NCI-H187 treated with DMSO at 0.1 percent for 48 hours (cell line): Measurements from ENCODE around the gene TSKU.

Source experiments
- DNase-seq: peaks from one replicate; lab custom pipeline; 2025; lab: John Stamatoyannopoulos, UW

Gene TSKU

DNA sequence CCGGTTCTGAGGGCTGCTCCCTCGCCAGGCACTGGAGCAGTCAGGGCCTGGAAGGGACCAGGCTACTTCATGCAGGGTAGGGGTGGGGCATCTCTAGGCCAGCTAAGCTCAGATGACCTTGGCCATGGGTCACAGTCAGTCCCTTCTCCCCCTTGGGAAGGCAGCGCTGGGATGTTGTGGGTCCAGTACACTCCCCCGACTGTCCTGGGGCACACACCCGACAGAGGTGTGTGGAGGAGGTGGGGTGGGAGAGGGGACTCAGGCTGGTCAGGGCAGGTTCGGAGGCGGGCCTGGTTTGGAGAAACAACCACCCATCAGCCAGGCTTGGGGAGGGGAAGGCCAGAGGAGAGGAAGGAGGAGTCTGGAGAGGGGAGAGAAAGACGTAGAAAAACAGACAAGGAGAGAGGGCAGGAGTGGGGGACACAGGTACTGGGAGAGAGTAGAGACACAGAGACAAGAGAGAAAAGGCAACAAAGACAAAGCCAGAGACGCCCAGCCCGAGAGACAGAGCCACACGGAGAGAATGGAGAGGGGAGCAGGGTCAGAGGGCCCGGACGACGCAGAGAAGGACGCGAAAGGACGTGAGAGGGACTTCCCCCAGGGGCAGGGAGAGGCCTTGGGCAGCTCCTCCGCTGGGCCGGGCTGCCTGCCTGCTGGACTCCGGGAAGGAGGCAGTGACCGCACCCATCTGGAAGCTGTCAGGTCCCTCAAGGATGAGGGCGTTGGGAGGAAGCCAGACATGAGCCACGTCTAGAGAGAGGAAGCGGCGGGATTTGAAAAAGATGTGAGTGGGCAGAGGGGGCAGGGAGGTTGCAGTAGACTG, 30.6 kb upstream of the TSKU start:
- no peak for DNase-seq

DNA sequence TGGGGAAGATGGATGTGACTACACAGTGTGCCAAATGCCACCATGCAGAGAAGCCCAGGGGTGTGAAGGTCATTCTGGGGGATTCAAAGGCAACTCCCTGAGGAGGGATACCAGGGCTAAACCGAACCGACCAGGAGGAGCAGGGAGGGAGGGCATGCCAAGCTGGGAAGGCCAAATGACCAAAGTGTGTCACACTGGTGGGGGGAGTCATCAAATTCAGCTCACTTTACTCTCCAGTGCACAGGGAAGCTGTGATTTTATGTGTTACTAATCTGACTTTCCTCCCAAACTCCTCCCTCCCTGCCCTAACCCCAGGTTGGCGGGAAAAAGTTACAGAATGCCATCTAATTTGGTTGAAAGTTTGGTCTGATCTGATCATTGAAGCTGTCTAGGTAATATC, 29.7 kb upstream of the TSKU start:
- no peak for DNase-seq

DNA sequence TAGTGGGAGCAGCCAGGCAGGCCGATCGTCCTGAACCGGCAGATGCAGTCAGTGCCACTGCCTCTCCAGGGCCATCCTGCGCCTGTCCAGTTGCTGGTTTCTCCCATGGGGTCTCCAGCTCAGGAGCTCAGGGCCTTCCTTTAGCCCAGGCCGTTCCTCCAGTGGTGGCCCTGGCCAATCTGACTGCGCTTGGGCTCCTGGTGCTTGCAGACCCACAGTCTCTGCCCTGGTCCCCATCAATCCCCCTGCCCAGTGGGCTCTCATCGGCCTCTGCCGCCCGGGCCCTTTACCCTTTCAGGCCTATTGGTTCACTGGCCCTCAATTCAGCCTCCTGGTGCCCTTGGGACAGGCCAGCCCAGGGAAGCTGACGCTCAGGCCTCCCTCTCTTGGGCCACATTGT, 29.2 kb upstream of the TSKU start:
- no peak for DNase-seq

DNA sequence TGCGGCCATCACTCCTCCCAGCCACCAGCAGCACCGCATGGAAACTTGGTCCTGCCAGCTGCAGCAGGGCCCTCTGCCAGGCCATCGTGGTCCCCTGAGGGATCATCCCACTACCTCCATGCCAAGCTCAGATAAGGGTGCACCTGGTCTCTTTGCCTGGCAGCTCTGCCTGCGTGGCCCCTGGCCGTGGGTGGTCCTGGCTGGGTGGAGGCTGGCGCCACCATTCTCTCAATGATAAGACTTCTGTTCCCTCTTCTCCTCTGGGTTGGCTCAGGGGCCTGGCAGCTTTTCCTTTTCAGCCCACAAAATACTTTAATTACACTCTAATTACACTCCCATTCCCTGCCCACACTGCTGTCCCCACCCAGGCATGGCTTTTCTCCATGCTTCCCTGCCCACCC, 26.8 kb upstream of the TSKU start:
- no peak for DNase-seq

DNA sequence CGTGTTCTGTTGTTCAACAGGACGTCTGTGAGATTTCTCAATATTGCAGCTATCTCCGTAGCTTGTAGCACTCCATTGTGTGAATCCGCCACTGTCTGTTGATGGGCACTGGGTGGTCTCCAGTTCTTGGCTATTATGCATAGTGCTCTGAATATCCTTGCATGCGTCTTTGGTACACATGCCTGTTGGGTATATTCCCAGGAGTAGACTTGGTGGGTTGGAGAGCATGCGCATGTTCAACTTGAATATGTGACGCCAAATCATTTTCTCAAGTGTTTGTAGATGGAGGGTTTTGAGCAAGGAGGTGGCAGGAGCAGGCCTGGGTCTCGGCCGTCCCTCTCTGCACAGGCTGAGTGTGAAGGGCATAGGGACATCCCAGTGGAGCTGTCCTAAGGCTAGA, 24.8 kb upstream of the TSKU start:
- no peak for DNase-seq

DNA sequence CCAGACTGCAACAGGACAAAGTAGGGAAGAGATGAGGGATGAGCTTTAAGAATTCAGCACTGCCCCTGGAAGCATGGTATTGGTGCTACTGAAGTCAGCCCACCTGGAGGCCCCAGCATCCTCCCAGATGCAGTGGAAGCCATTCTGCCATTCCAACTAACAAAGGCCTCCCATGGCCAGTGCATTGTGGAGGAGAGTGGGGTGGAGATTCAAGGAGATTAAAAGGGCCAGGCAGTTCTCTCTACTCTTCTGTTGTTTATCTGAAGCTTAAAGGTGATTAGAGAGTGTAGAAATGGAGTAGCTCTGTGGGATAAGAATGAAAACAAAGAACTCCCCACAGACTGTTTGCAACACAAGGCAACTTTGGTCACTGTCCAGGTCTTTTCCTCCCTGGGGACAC, 24.1 kb upstream of the TSKU start:
- no peak for DNase-seq

DNA sequence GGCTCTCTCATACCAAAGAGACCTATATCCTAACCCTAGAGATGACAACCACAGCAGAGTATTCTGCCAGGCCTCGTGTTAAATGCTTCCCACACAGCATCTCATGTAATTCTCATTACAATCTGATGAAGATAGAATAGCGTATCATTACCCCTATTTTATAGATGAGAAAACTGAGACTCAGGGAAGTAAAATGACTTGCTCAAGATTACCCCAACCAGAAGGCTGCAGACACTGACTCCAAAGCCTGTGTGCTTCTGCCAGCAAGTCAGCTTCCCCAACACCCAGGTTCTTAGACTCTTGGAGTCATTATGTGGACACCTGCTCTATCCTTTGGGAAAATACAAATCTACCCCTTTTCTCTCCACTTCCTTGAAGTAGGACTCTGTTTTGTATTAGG, 23.6 kb upstream of the TSKU start:
- DNase-seq: no peak

DNA sequence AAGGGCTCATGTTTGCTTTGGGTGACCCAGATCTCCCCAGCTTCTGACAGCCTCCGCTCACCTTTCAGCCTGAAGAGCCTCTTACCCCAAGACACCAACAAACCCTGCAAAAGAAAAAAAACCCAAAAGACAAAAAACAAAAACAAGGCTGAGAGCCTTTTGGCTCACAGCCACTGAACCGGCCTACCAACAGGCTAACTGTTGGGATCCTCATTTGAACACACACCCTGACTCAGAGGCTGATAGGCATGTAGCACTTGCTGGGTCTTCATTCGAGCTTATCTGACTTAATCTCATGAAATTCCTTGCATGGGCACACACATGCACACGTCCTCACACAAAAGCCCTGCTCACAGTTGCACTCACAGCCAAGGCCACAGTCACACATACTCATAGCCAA, 22.9 kb upstream of the TSKU start:
- DNase-seq: no peak

DNA sequence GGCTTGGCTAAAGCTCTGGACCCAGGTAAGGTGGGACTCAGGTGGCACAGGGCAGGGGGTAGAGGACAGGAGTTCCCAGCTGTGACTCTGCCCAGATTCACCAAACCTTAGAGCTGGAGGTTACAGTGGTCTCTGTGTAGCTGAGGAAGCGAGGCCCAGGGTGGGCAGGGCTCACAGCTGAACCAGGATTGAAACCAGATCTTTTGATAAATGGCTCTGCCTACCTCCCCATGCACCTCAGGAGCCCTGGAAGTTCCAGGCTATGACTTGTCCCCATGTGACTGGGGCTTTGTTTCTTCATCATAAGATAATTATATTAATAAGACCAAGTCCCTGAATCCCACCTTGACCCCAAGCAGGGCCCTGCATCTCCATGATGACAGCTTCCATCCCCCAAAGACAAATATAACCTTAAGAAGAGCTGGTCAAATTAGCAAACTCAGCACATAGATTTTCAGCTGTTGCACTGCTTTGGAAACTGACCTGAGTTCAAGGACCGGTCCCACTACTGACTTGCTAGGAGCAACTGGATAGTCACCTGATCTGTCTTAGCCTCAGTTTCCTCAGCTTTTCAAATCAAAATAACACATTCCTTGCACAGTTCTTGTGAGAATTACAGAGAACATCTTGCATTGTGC, 21.3 kb upstream of the TSKU start:
- no peak for DNase-seq

DNA sequence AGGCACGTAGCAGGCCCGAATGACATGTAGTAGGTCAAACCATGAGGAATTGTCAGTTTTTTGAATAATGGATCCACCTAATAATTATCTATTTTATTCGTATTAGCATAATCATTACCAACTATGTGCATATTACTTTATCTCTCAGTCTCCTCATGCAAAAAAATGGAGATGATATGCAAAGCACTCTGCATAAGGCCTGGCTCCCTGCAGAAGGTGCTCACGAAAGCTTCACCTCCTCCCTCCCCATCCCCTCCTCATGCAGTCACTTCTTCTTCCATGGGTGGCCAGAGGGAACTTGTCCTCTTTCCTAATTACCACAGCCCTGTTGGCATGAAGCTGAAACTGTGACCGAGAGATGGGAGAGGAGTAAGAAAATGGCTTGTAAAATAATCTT, 20.8 kb upstream of the TSKU start:
- DNase-seq: no peak

DNA sequence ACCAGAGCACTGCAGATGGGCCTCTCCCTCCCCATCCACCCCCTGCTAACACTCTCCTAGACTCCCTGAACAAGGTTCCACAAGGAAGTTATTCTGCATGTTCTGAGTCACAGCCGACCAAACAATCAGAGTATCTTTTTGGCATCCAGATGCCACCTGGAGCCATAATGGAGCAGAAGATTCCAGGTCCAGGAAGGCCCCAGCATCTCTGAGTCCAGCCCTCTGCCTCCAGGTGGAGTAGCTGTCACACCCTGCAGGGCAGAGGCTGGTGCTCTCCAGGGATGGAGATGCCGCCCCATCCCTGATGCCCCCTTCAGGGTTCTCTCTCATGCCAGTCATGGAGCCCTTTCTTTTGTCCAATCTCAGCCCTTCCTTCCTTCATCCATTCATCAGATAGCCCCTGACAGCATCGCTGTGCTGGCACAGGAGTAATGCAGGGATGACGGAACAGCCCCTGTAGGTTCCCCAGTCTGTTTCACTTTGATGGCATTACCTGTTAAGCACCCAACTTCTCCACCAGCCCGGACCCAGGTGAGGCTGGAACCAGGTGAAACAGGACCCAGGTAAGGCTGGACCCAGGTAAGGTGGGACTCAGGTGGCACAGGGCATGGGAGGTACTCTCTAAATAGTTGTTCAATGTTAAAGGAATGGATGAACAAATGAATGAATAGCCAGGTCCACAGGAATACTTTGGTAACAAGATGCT, 20.1 kb upstream of the TSKU start:
- DNase-seq: no peak

DNA sequence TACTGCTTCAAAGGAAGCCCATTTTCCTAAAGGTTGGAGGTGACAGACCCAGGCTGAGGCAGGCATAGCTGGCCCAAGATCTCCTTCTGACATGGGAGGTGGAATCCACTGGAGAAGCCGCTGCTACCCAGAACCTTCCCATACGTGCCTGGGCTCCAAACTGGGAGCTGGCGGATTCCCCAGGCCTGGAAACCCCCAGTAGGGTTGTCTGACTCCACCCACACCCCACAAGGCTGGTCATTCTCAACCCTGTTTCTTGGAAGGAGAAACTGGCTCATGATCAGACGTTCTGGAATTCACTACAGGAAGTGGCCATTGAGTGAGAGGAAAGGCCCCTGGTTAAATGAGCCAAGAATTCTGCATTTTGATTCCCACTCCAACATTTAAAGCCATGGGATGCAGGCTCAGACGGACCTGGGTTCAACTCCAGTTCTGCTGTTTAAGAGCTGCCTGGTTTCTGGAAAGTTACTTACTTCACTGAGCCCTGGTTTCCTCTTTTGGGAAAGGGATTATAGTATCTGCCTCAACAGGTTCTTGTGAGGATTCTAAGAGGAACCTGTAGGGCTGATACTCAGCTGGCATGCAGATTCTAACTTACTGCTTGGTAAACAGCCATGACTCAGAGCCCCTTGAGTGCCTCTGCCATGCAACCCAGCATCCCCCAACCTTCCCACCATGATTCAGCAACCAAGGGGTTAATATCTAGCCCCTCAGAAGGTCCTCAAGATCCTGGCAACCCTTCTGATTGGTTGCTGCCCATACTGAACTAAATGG, 19.4 kb upstream of the TSKU start:
- no peak for DNase-seq

DNA sequence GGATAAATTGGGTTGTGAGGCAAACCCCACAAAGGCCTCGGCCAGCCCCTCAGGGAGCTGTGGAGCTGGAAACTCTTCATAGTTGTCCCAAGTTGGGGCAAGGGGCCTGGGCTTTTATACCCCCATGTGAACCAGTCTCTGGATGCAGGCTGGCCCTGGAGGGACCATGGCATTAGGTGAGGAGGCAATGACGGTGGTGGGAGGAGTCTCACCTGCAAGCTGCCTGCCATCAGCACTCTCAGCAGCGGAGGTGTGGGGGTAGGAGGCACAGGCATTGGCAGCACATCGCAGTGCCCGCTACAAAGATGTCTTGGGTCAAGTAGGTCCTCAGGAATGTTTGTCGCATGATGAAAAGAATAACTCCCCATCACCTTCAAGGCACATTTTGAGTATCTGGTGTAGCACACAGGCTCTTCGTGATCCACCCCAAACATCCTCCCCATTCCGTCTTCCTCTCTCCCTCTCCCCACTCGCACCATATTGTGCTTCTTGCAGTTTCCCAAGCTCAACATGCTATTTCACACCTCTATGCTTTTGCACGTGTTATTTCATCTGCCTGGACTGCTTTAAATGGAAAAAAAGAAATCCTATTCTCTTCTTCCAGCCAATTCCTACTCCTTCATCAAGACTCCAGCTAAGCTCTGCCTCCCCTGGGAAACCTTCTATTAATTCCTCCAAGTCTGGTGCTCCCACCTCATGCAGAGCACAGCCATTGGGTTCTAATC, 18.1 kb upstream of the TSKU start:
- no peak for DNase-seq

DNA sequence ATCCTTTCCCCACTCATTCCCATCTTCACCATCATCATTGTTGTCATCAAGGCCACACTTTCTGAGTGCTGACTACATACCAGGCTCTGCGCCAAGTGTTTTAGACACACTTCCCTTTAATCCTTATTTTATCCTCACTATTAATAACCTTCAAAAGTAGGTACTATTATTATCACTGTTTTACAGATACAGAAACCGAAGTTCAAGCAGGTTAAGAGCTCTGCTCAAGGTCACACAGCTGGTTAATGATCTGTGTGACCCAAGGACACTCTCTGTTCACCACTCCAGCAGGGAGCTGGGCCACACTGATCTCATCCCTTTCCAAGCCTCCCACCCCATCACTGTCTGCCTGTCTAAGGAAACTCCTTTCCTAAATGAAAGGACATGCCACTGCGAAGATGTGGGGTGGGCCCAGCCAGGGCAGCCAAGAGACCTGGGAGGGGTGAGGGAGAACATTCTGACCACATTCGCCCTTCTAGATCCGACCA, 17.2 kb upstream of the TSKU start:
- no peak for DNase-seq

DNA sequence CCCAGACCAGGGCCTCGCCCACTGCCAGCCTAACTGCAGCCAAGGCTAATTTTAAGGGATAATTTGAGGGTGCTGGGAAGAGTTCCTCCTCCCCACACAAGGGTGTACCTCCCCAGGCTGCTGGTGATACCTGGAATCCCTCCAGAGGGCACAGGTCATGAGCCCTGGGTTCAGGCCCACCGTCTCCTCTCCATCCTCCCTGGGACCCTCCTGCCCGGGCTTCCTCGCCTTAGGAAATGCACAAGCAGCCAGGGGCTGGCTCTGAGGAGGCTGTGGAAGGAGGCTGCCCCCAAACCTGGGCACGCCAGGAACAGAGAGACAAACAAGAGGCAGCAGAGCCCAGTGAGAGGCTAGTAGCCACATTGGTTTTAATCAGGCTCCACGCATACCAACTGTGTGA, 16.6 kb upstream of the TSKU start:
- DNase-seq: no peak

DNA sequence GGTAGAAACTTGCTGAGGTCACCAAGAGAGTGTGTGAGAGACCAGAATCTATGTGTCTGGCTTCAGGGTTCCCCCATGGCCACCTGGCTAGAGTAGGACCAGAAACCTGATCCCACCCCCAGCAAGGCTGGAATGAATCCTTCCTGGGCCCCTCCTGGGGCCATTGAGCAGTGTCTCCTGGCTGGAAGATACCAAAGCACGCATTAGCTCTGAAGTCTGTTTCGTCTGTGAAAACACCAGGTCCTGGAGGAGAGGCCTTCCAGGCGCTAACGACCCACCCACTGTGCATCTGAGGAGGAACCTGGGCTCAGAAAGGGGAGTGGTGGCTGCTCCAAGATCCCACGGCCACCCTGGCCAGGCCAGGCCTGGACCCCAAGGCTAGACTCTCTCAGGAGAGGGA, 15.5 kb upstream of the TSKU start:
- no peak for DNase-seq

DNA sequence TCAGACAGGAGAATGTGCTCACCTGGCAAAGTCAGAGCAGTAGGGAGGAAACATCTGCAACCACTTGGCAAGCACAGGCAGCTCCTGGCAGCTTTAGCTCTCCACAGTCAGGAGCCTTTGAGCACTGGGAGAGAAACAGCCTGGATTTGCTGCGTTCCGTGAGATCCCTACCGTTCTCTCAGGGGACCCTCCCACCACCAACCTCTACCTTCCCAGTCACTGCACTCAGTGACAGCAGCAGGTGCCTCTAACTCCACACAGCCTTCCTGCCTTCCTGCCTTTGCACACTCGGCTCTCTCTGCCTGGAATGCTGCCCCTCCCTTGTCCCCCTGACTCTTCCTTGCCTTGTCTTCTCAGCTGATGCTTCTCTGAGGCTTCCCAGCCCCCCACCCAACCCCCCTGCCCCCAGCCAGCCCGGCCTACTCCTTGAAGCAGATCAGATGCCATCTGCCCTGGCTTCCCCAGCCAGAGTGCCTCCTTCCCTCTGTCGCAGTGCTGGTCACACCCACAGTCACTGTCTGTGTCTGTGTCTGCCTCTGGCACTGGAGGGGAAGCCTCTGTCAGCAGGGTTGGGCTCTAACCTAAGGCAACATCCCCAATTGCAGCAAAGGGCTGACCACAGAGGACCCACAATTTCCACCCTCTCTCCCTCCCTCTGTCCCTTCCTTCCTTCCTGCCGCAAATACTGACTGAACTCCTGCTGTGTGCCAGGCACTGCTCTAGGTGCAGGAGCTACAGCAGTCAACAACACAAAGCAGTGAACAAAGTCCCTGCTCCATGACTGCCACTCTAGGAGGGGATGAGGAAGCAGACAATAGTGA, 14.9 kb upstream of the TSKU start:
- DNase-seq: no peak

DNA sequence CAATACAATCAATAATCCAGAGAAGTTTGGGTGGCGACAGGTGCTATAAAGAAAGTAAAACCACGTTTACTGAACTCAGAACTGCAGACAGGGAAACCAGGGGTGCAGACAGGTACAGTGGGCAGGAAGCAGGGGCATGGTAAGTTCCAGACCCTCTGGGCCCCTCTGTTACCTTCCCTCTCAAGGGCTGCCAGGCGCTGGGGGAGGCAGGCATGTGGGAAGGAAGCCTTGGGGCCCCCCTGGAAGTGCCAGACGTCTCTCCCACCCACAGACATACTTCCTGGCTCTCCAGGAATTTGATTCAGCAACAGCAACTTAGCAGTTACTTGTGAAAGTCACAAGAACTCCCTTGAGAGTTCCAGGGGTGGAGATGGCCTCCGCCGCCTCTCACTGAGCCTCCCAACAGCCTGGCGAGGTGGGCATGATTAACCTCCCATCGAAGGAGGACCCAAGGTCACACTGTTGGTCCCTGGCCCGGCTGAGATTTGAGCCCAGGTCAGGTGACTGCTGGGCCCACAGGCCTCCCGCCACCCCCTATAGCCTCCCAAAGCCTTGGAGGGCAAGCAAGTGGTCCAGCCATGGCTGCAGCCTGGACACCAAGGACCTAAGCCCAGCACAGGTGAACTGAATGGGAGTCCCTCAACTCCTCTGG, 14.1 kb upstream of the TSKU start:
- DNase-seq: no peak

DNA sequence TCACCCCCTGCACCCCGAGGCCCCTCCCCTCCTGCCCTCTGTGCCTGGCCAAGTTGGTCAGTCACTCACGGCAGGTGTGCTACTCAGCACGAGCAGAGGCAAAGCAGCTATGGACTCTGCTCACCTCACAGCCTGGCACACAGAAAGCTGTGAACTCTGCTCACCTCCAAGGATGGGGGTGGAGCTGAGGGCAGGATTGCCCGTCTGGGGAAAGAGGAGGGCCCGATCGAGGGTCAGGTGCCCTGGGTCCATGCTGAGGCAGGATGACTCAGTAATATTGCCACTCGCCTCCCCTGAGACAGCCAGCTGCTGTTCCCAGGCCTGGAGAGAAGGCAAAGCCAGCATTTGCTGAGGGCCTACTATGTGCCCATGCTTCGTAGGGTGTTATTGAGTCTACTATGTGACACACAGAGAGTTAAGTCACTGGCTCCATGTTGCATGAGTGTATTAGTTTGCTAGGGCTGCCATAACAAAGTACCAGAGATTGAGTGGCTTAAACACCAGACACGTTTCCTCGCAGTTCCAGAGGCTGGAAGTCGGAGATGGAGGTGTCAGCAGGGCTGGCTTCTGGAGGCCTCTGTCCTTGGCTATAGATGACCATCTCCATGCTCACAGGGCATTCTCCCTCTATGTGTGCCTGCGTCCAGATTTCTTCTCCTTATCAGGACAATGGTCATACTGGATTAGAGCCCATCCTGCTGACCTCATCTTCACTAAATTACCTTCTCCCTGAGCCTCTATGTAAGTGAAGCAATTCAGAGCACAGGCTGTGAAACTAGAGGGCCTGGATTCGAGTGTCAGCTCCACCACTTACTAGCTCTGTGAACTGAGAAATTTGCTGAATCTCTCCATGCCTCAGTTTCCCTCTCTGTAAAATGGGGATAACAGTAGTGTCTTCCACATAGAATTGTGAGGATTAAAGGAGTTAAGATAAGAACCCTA, 13.2 kb upstream of the TSKU start:
- DNase-seq: no peak
